Lower lobe of right lung (tissue), 2 donors: ENCODE results near the gene CCDC15. TPM values are rescaled to one million over a fixed set of nuclear protein-coding genes. Genes with fewer than 3 reads are reported as not detected.

ENCODE experiments used
- ATAC-seq, 2 donors: fragments of 200-7000 bp; cut with Tn5 transposase; one replicate each; pipeline ENCODE4 v1.9.1; 2020 to 2022; ENCODE audit warnings: mild to moderate bottlenecking in 2 of 2, moderate library complexity in 2 of 2
- DNase-seq: peaks from one replicate; pipeline ENCODE4 v3.0.0-alpha.2; 2020
- H3K27ac ChIP-seq: fragments of 200-600 bp; one replicate; pipeline ENCODE4 v1.8.0; 2022
- H3K27me3 ChIP-seq: fragments of 200-600 bp; one replicate; pipeline ENCODE4 v1.8.0; 2022; ENCODE audit warnings: low read depth
- H3K36me3 ChIP-seq: fragments of 200-600 bp; one replicate; pipeline ENCODE4 v1.8.0; 2022; ENCODE audit warnings: mild to moderate bottlenecking
- H3K4me1 ChIP-seq: fragments of 200-600 bp; one replicate; pipeline ENCODE4 v1.8.0; 2022
- H3K4me3 ChIP-seq: fragments of 200-600 bp; one replicate; pipeline ENCODE4 v1.8.0; 2022; ENCODE audit warnings: mild to moderate bottlenecking
- H3K9me3 ChIP-seq: fragments of 200-600 bp; one replicate; pipeline ENCODE4 v1.8.0; 2022
- intact Hi-C: fragments of 100-400 bp; cut with DNase I; formaldehyde crosslinking; loops from one replicate; pipeline ENCODE4 v1.11.0; 2022
- total RNA-seq: library from RNA; stranded (reverse); fragmentation: NEBNext Ultra II Directional; extraction: Animal tissue kit (Norgen Biotek cat#: 25700); gene quantifications from one replicate; pipeline ENCODE4 v1.2.1, GENCODE V29; 2021
- TF ChIP-seq, protein P1 (sequence below): fragments of 200-600 bp; IDR thresholded peaks from one replicate; pipeline ENCODE4 v1.8.0; 2022; ENCODE audit warnings: antibody characterized with exemption, mild to moderate bottlenecking
- donor health status: DM: no; HTN: yes; CAD: no; lungs with severe emphysema.

Gene CCDC15
- total RNA-seq, 1 donor from 2014 or later, result 1.4 TPM

GRCh38 chr11:124943254-124943616 lies 10.8 kb upstream of the CCDC15 start:
- intact Hi-C loops, result no loop called here
- H3K27me3 ChIP-seq, result no peaks in the 10 kb centered on the region
- no peaks in the 10 kb centered on the region for H3K9me3 ChIP-seq
- TF ChIP-seq, protein P1, sequence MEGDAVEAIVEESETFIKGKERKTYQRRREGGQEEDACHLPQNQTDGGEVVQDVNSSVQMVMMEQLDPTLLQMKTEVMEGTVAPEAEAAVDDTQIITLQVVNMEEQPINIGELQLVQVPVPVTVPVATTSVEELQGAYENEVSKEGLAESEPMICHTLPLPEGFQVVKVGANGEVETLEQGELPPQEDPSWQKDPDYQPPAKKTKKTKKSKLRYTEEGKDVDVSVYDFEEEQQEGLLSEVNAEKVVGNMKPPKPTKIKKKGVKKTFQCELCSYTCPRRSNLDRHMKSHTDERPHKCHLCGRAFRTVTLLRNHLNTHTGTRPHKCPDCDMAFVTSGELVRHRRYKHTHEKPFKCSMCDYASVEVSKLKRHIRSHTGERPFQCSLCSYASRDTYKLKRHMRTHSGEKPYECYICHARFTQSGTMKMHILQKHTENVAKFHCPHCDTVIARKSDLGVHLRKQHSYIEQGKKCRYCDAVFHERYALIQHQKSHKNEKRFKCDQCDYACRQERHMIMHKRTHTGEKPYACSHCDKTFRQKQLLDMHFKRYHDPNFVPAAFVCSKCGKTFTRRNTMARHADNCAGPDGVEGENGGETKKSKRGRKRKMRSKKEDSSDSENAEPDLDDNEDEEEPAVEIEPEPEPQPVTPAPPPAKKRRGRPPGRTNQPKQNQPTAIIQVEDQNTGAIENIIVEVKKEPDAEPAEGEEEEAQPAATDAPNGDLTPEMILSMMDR, result no peak
- no peak for DNase-seq
- H3K4me3 ChIP-seq, result no peak overlapping the region
- ATAC-seq, result no peak
- no peaks in the 10 kb centered on the region for H3K36me3 ChIP-seq
- no peaks in the 10 kb centered on the region for H3K4me1 ChIP-seq
- H3K27ac ChIP-seq, result no peak overlapping the region

DNA sequence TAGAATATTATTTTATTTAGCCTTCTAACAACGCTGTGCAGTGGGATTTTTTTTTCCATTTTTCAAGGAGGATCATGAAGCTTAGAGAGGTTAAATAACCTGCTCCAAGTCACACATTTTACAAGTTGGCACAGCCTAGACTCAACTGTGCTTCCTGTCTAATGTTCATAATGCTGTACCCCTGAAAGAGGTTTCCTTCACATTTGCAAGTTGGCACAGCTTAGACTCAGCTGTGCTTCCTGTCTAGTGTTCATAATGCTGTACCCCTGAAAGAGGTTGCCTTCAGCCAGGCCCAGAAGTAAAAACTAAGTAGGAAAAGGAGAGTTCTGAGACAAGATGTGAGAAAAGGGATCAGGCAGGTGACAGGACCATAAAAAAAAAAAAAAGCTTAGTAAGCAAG lies 10.3 kb upstream of the CCDC15 start:
- intact Hi-C loops, result no loop called here
- TF ChIP-seq, protein P1, result no peak
- no peak for ATAC-seq

GRCh38 chr11:124944565-124944964 lies 9.4 kb upstream of the CCDC15 start:
- ATAC-seq (no peak), DNase-seq (no peak)
- Histone ChIP-seq H3K36me3 (no peaks in the 10 kb centered on the region), H3K27me3 (no peaks in the 10 kb centered on the region), H3K4me3 (no peak overlapping the region), H3K4me1 (no peaks in the 10 kb centered on the region), H3K27ac (no peak overlapping the region), H3K9me3 (no peaks in the 10 kb centered on the region)
- intact Hi-C loops, result no loop called here
- TF ChIP-seq, protein P1, result no peak

More for the DNA sequence above, 10.3 kb upstream of the CCDC15 start:
- H3K4me3 ChIP-seq, result no peak overlapping the region
- no peak overlapping the region for H3K27ac ChIP-seq
- no peaks in the 10 kb centered on the region for H3K27me3 ChIP-seq
- no peaks in the 10 kb centered on the region for H3K9me3 ChIP-seq
- no peaks in the 10 kb centered on the region for H3K36me3 ChIP-seq
- no peak for DNase-seq
- no peaks in the 10 kb centered on the region for H3K4me1 ChIP-seq

DNA sequence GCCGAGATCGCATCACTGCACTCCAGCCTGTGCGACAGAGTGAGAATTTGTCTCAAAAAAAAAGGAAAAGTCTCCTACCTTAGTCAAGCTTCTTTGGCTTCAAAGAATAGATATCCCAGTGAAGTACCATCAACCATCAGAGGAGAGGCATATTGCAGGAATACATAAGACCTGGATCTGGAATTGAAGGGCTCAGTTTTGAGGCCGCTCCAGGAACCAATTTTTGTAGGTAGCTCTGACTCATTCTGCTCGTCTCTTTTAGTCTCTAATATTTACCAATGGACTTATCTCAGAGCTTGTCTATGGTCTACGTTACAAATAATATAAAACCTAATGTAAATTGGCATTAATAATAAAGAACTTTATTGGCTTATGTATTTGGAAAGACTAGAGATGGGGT lies 8.2 kb upstream of the CCDC15 start:
- no peak overlapping the region for H3K27ac ChIP-seq
- H3K27me3 ChIP-seq, result no peaks in the 10 kb centered on the region
- ATAC-seq (no peak), DNase-seq (no peak)
- H3K4me1 ChIP-seq, result no peaks in the 10 kb centered on the region
- intact Hi-C loops, result no loop called here
- H3K9me3 ChIP-seq, result no peaks in the 10 kb centered on the region
- TF ChIP-seq, protein P1, result no peak
- no peak overlapping the region for H3K4me3 ChIP-seq
- no peaks in the 10 kb centered on the region for H3K36me3 ChIP-seq

DNA sequence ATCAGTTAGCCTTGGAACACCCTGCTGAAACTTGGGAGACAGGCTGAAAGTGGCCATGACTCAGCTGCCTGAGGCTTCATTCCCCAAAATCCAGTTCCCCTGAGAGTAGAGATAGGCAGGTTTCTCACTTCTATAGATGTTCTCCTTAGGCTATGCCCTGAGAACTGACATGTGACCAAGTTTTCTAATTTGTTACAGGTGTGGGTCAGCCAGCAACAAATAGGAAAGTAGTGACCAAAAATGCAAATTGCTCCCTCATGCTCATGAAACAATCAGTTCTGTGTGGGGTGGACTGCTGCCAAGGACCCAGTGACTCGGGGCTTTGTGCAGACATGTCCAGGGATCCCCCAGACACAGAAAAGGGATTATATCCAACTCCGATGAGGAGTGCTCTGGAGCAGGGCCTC lies 7.3 kb upstream of the CCDC15 start:
- intact Hi-C loops, result no loop called here
- Histone ChIP-seq H3K4me3 (no peak overlapping the region), H3K9me3 (no peaks in the 10 kb centered on the region), H3K4me1 (no peaks in the 10 kb centered on the region), H3K36me3 (no peaks in the 10 kb centered on the region), H3K27ac (no peak overlapping the region), H3K27me3 (no peaks in the 10 kb centered on the region)
- ATAC-seq, result no peak
- TF ChIP-seq, protein P1, result no peak
- DNase-seq, result no peak
